HepG2 (cell line): ENCODE data around the gene DNM3.

Source experiments
- MYC ChIP-seq: sonication (generic); formaldehyde crosslinking; IDR thresholded peaks from 2 replicates; pipeline ENCODE4 v1.9.0; 2021; ENCODE audit warnings: missing genetic modification reagents, borderline replicate concordance
- REPIN1 ChIP-seq: sonication (generic); formaldehyde crosslinking; IDR thresholded peaks from 2 replicates; pipeline ENCODE4 v1.8.0; 2022; ENCODE audit warnings: missing genetic modification reagents, low read depth, mild to moderate bottlenecking, borderline replicate concordance
- SP1 ChIP-seq, 2 experiments: fragments of 450-650 bp in 1 of 2; sonication (generic) in 1 of 2; formaldehyde crosslinking in 1 of 2; IDR thresholded peaks; 2 replicates each; pipeline versions ENCODE4 v1.4.0 to v1.6.1; 2016 to 2020; ENCODE audit warnings: missing genetic modification reagents in 1 of 2
- ZNF224 ChIP-seq: sonication (generic); formaldehyde crosslinking; IDR thresholded peaks from 2 replicates; pipeline ENCODE4 v1.5.0; 2020; ENCODE audit warnings: mild to moderate bottlenecking, missing genetic modification reagents
- TF ChIP-seq, protein P1 (sequence below): sonication (generic); formaldehyde crosslinking; conservative IDR thresholded peaks from 2 replicates; pipeline ENCODE4 v1.8.1; 2023; ENCODE audit warnings: missing genetic modification reagents
- TF ChIP-seq, protein P2 (sequence below): sonication (generic); formaldehyde crosslinking; IDR thresholded peaks from 2 replicates; pipeline ENCODE4 v1.5.0; 2020; ENCODE audit warnings: mild to moderate bottlenecking, missing genetic modification reagents, moderate library complexity
- TF ChIP-seq, protein P3 (sequence below): sonication (generic); formaldehyde crosslinking; IDR thresholded peaks from 2 replicates; pipeline ENCODE4 v1.8.0; 2022; ENCODE audit warnings: mild to moderate bottlenecking, missing genetic modification reagents, moderate library complexity
- TF ChIP-seq, protein P4 (sequence below): sonication (generic); formaldehyde crosslinking; IDR thresholded peaks from 2 replicates; pipeline ENCODE4 v1.4.0; 2020; ENCODE audit warnings: missing genetic modification reagents

DNA sequence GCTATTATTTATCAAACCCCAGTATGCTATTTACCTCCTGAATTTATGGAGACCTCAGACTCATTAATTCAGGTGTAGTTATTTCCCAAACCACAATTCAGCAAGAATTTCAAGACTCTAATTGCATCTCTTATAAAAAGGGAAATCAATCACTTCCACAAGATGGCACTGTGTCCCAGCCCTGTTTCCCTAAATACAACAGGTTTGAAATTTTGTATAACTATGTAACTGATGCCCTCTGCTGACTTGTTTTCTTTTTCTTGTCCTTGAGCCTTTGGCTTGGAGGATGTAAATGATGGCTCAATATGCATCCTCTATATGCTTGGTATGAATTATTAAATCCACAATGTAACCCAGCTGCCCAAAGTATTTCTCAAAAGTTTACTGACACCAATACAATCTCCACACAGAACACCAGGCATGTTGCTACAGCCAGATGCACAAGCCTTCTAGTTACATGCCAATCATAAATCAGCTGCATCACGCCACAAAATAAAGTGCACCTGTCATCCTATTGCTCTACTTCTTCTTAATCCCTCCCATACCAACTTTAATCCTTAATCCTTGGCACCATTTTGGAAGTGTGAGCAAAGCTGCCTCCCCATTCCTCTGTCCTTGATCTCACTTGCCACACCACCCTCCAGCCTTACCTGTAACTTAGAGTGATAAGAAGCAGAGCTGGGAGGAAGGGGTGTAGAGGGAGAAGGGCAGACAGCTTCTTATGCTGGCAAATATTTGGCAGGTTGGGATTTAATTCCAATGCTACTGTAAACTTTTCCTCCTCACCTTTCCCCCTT is 588.2 kb downstream of the DNM3 start:
- TF ChIP-seq MYC, result no peak
- TF ChIP-seq, protein P1, sequence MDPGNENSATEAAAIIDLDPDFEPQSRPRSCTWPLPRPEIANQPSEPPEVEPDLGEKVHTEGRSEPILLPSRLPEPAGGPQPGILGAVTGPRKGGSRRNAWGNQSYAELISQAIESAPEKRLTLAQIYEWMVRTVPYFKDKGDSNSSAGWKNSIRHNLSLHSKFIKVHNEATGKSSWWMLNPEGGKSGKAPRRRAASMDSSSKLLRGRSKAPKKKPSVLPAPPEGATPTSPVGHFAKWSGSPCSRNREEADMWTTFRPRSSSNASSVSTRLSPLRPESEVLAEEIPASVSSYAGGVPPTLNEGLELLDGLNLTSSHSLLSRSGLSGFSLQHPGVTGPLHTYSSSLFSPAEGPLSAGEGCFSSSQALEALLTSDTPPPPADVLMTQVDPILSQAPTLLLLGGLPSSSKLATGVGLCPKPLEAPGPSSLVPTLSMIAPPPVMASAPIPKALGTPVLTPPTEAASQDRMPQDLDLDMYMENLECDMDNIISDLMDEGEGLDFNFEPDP (CRISPR knock-in tag), result no peak
- TF ChIP-seq SP1 (IDR thresholded peaks at IDR 0.05), result no peak
- TF ChIP-seq SP1 (CRISPR knock-in tag; IDR thresholded peaks at IDR 0.05), result no peak
- TF ChIP-seq REPIN1 (CRISPR knock-in tag), result no peak
- TF ChIP-seq, protein P2, sequence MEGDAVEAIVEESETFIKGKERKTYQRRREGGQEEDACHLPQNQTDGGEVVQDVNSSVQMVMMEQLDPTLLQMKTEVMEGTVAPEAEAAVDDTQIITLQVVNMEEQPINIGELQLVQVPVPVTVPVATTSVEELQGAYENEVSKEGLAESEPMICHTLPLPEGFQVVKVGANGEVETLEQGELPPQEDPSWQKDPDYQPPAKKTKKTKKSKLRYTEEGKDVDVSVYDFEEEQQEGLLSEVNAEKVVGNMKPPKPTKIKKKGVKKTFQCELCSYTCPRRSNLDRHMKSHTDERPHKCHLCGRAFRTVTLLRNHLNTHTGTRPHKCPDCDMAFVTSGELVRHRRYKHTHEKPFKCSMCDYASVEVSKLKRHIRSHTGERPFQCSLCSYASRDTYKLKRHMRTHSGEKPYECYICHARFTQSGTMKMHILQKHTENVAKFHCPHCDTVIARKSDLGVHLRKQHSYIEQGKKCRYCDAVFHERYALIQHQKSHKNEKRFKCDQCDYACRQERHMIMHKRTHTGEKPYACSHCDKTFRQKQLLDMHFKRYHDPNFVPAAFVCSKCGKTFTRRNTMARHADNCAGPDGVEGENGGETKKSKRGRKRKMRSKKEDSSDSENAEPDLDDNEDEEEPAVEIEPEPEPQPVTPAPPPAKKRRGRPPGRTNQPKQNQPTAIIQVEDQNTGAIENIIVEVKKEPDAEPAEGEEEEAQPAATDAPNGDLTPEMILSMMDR (CRISPR knock-in tag), result peak; percentile 75
- no peak for TF ChIP-seq ZNF224 (CRISPR knock-in tag)
- TF ChIP-seq, protein P3, sequence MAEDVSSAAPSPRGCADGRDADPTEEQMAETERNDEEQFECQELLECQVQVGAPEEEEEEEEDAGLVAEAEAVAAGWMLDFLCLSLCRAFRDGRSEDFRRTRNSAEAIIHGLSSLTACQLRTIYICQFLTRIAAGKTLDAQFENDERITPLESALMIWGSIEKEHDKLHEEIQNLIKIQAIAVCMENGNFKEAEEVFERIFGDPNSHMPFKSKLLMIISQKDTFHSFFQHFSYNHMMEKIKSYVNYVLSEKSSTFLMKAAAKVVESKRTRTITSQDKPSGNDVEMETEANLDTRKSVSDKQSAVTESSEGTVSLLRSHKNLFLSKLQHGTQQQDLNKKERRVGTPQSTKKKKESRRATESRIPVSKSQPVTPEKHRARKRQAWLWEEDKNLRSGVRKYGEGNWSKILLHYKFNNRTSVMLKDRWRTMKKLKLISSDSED (CRISPR knock-in tag), result no peak
- TF ChIP-seq, protein P4, sequence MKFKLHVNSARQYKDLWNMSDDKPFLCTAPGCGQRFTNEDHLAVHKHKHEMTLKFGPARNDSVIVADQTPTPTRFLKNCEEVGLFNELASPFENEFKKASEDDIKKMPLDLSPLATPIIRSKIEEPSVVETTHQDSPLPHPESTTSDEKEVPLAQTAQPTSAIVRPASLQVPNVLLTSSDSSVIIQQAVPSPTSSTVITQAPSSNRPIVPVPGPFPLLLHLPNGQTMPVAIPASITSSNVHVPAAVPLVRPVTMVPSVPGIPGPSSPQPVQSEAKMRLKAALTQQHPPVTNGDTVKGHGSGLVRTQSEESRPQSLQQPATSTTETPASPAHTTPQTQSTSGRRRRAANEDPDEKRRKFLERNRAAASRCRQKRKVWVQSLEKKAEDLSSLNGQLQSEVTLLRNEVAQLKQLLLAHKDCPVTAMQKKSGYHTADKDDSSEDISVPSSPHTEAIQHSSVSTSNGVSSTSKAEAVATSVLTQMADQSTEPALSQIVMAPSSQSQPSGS (CRISPR knock-in tag), result no peak
